ENCODE results near the gene XRCC4.

GRCh38 chr5:83147593-83147992 is 70.2 kb downstream of the XRCC4 start:
- no peak for TF ChIP-seq POLR2A (IDR thresholded peaks at IDR 0.05; ENCODE audit: low read depth, low read length)
- no peak for TF ChIP-seq POLR2AphosphoS5 (IDR thresholded peaks at IDR 0.05; ENCODE audit: low read depth, low read length)
